K562 (cell line): Measurements from ENCODE around the gene CCL11.

Source experiments
- CTCF ChIP-seq, 3 experiments: IDR thresholded peaks in 2 of 3; conservative IDR thresholded peaks in 1 of 3; 2 replicates each; pipeline ENCODE4 v1.5.1; 2011 to 2012; ENCODE audit warnings: low read length in 3 of 3, mild to moderate bottlenecking in 3 of 3, control low read depth in 2 of 3, improper control_type of control experiment in 1 of 3, inconsistent platforms in 1 of 3, low read depth in 1 of 3, mixed read lengths in 1 of 3, moderate library complexity in 1 of 3; ENCODE audit not compliant: insufficient read depth in 2 of 3
- GABPA ChIP-seq: fragments of 200-800 bp; sonication (Bioruptor generic); conservative IDR thresholded peaks from 2 replicates; pipeline ENCODE4 v1.6.1; 2016; ENCODE audit warnings: low read depth, missing genetic modification characterization, missing compliant biosample characterization
- HDAC2 ChIP-seq: fragments of 450-650 bp; IDR thresholded peaks from 2 replicates; pipeline ENCODE4 v1.6.1; 2016; ENCODE audit warnings: mild to moderate bottlenecking
- ZNF12 ChIP-seq: sonication (generic); formaldehyde crosslinking; IDR thresholded peaks from 2 replicates; pipeline ENCODE4 v1.4.0; 2020; ENCODE audit warnings: mild to moderate bottlenecking, missing genetic modification reagents

- no peak for TF ChIP-seq GABPA (tag)
- TF ChIP-seq ZNF12 (CRISPR knock-in tag): no peak
- no peak for TF ChIP-seq CTCF (IDR thresholded peaks at IDR 0.05 in 2 of 3, conservative IDR thresholded peaks at IDR 0.05 in 1 of 3; ENCODE audit: insufficient read depth in 2 of 3, low read depth in 1 of 3, low read length in 3 of 3)
- no peak for TF ChIP-seq HDAC2
These were observed 49.2 kb upstream of the CCL11 start for GRCh38 chr17:34236281-34236892.
